H7 (cell line): ENCODE results near the gene MYBL2. TPM values are rescaled to one million over a fixed set of nuclear protein-coding genes. Genes with fewer than 3 reads are reported as not detected.

Source experiments
- DNase-seq: peaks from one replicate; pipeline ENCODE4 v3.0.0; 2012
- H3K27me3 ChIP-seq: 2 replicates; pipeline ENCODE4 v1.6.0; 2011; ENCODE audit warnings: mild to moderate bottlenecking, low read length; ENCODE audit not compliant: control insufficient read depth, insufficient read depth
- H3K36me3 ChIP-seq: replicated peaks from 2 replicates; pipeline ENCODE4 v1.5.1; 2011; ENCODE audit warnings: low read length; ENCODE audit not compliant: control insufficient read depth, insufficient read depth
- H3K4me3 ChIP-seq: 2 replicates; pipeline ENCODE4 v1.5.1; 2011; ENCODE audit warnings: low read depth, mild to moderate bottlenecking, control low read depth, low read length, moderate library complexity; ENCODE audit not compliant: insufficient read depth
- total RNA-seq: library from RNA; depleted of rRNA; stranded (reverse); fragments of >200 nt; shearing (Covaris generic); gene quantifications from 2 replicates; pipeline ENCODE4 v1.2.3, GENCODE V29; 2014

The MYBL2 gene
- total RNA-seq, 1 experiment from 2014 or later, result 111 TPM

- Histone ChIP-seq H3K27me3 (no peaks in the 10 kb centered on the region), H3K36me3 (peaks cover 36% of the 10 kb centered on the region), H3K4me3 (no peak overlapping the region)
- no peak for DNase-seq
These were observed 33.1 kb downstream of the MYBL2 start for GRCh38 chr20:43699941-43700565.

DNA sequence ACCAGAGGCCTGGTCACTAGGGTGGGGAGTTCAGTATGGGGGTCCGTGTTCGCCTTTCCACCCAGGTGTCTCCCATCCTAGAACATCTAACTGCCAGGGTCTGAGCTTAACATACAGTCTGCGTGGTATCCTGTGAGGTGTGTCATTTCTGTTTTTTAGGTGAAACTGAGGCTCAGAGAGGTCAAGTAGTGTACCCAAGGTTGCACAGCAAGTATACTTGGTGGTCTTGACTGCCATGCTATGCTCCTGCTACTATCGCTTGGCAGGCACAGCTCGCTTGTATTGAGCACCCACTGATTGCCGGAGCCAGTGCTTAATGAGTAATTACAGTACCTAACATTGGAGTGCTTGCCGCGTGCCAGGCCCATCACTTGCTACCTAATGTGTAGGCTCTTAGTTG, 33.7 kb downstream of the MYBL2 start:
- no peaks in the 10 kb centered on the region for H3K27me3 ChIP-seq
- no peak overlapping the region for H3K4me3 ChIP-seq
- DNase-seq, result no peak
- H3K36me3 ChIP-seq, result peaks cover 39% of the 10 kb centered on the region

- Histone ChIP-seq H3K36me3 (peaks cover 44% of the 10 kb centered on the region), H3K4me3 (no peak overlapping the region), H3K27me3 (no peaks in the 10 kb centered on the region)
- DNase-seq, result no peak
These were observed 35.6 kb downstream of the MYBL2 start for GRCh38 chr20:43702502-43702901.

DNA sequence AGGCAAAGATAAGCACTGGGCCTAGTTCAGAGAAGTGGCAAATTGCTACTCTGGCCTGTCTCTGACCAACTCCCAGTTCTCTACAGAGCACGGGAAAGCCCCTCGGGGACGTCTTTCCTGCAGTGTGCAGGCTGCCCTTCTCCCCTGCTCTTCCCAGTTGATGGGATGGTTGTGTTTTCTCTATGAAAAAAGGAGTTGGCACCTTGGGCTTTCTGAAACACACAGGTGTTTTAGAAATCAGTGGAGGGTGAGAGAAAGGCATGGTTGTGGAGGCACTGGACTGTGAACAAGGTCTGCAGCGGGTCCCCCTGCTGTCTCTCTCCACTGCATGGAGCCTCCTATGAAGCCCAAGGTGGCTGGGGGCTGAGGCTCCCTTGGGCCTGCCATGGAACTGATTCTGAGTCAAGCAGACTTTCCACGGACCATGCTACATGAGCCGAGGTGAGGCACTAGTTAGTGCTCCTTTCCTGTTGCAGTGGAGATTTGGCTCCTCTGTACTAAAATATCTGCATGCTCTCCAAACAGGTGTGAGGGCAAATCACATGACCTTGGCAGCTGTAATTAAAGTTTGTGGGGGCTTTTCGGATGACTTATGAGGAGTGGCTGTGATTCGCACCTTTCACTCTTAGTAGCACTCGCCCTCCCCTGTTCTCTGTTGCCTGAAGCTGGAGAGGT, 43.6 kb downstream of the MYBL2 start:
- Histone ChIP-seq H3K4me3 (no peak overlapping the region), H3K27me3 (no peaks in the 10 kb centered on the region), H3K36me3 (peaks cover 50% of the 10 kb centered on the region)
- DNase-seq, result no peak

- no peaks in the 10 kb centered on the region for H3K27me3 ChIP-seq
- peak; percentile 34 for DNase-seq
- no peak overlapping the region for H3K4me3 ChIP-seq
- peaks cover 48% of the 10 kb centered on the region for H3K36me3 ChIP-seq
These were observed 44.3 kb downstream of the MYBL2 start for GRCh38 chr20:43711098-43711654.

- Histone ChIP-seq H3K27me3 (no peaks in the 10 kb centered on the region), H3K4me3 (no peak overlapping the region), H3K36me3 (peaks cover 32% of the 10 kb centered on the region)
- no peak for DNase-seq
These were observed 48.1 kb downstream of the MYBL2 start for GRCh38 chr20:43715044-43715443.

DNA sequence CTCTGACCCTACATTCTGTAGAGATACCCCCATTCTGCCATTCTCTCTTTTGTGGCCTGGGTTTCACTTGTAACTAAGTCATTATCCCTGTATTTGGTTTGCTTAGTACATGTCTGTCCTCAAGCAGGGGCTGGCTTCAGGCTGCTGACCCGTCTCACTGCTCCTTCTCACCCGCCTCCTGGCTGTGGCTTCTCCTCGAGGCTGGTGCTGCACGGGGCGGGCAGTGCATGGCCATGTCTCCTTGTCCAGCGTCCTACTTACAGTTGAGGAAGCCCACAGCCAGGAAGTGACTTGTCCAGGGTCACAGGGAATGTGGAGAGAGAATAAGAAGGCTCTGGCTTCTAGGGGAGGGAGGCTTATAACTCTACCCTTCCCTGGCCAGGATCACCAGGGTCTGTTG, 48.6 kb downstream of the MYBL2 start:
- peaks cover 28% of the 10 kb centered on the region for H3K36me3 ChIP-seq
- no peaks in the 10 kb centered on the region for H3K27me3 ChIP-seq
- DNase-seq, result no peak
- H3K4me3 ChIP-seq, result no peak overlapping the region

- peaks cover 23% of the 10 kb centered on the region for H3K36me3 ChIP-seq
- no peak for DNase-seq
These were observed 49.2 kb downstream of the MYBL2 start for GRCh38 chr20:43716123-43716522.

GRCh38 chr20:43716757-43717615, 50.1 kb downstream of the MYBL2 start:
- no peak for DNase-seq
- Histone ChIP-seq H3K27me3 (no peaks in the 10 kb centered on the region), H3K36me3 (peaks cover 19% of the 10 kb centered on the region), H3K4me3 (no peak overlapping the region)

More at GRCh38 chr20:43716123-43716522, 49.2 kb downstream of the MYBL2 start:
- Histone ChIP-seq H3K27me3 (no peaks in the 10 kb centered on the region), H3K4me3 (no peak overlapping the region)

DNA sequence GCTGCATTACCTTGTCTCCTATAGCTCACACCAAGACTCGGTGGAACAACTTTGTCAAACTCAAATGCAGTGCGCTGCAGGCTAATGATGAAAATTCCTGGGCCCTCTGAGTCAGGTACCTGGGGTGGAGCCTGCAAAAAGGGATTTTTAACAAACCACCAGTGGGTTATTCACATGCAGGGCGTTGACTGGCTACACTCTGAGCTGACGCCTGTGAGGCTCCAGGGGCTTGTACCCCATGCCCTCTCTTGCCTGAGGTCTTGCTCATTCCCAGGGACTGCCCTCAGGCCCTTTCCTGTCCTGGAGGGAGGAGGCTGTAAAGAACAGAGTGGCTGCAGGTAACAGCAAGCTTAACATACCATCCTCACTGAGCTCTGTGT, 50.7 kb downstream of the MYBL2 start:
- no peak for DNase-seq
- H3K36me3 ChIP-seq, result peaks cover 18% of the 10 kb centered on the region
- H3K27me3 ChIP-seq, result no peaks in the 10 kb centered on the region
- H3K4me3 ChIP-seq, result no peak overlapping the region

DNA sequence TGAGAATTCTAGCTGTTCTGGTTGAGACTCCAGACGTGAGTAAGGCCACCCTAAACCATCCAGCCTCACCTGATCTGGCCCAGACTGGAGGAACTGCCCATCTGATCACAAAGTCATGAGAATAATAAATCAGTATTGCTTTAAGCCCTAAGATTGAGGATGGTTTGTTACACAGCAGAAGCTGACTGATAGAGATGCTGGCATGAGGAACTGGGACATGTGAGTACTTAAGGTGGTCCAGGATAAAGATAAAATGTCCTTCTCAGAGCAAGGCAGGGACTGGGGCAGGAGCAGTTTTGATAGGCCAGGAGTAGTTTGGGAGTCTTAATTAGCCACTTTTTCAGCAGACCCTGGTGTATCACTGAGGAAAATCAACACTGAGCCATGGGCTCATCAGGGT, 53.1 kb downstream of the MYBL2 start:
- H3K36me3 ChIP-seq, result peaks cover 5% of the 10 kb centered on the region
- no peaks in the 10 kb centered on the region for H3K27me3 ChIP-seq
- no peak overlapping the region for H3K4me3 ChIP-seq
- no peak for DNase-seq

DNA sequence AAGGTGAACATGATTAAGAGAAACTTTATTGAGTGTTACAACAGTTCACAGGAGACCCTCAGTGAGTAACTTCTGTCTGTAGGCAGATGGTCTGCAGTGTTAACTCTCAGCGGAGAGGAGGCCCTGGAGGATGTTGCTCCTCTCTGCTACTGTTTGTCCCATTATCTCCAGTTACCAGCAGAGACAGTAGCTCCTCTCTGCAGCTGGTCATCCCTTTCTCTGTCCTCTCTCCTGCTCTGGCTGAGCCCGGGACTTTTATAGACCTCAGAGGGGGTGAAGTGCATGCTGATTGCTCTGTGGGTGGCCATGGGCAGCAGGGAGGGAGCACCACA, 54.1 kb downstream of the MYBL2 start:
- Histone ChIP-seq H3K4me3 (no peak overlapping the region), H3K36me3 (no peaks in the 10 kb centered on the region; the same call in none of the 2 replicates), H3K27me3 (no peaks in the 10 kb centered on the region)
- DNase-seq, result no peak

DNA sequence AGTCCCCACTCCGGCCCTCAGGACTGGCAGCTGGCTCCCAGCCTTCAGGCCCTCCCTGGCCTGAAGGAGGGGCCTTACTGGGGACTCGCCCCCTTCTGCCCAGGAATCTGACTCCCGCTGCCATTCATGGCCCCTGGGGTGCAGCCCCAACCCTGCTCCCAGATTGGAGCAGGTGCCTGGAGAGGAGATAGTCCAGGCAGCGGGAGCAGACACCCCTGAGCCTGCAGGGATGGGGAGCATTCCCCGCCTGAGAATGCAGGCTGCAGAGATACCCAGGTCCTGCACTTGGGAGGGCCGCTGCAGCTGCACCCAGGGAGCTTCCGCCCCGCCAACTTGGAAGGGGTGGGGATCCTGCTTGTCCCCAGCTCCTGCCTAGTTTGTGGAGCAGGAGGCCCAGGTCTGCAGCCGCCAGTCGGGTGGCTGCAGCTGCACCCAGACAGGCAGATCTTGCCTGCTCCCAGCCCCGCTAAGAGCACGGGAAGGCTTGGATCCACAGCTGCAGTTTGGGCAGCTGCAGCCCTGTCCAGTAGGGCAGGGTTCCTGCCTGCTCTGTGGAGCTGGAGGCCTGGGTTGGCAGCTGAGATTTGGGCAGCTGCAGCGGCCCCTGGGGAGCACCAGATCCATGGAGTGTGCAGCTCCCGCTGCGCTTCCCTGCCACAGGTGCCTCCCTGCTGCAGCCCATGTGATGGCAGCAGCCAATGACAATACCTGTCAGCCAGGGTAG, 54.7 kb downstream of the MYBL2 start:
- no peak overlapping the region; the same call in 1 of the 2 replicates for H3K4me3 ChIP-seq
- H3K27me3 ChIP-seq, result no peaks in the 10 kb centered on the region
- peak; percentile 63 for DNase-seq
- H3K36me3 ChIP-seq, result no peaks in the 10 kb centered on the region; the same call in none of the 2 replicates

DNA sequence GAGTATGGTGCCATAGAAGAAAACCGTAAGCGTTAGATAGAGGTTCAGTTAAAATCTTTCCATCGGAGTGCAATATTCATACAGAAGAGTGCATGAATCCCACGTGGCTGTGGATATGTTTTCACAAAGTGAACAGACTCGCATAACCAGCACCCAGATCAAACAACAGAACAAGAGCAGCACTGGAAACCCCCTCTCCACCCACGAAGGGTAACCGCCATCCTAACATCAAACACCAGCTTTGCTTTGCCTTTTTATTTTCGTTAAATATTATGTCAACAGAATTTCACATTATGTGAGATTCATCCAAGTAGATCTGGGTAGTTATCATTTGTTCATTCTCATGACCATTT, 55.2 kb downstream of the MYBL2 start:
- DNase-seq, result no peak
- no peak overlapping the region for H3K4me3 ChIP-seq
- no peaks in the 10 kb centered on the region; the same call in none of the 2 replicates for H3K36me3 ChIP-seq
- no peaks in the 10 kb centered on the region for H3K27me3 ChIP-seq
